Pulmonary artery endothelial cell (primary cell): ENCODE measurements around the gene FASTKD3. TPM values are rescaled to one million over a fixed set of nuclear protein-coding genes. Genes with fewer than 3 reads are reported as not detected.

Experiments
- DNase-seq: peaks from one replicate; pipeline ENCODE4 v3.0.0-alpha.2; 2011; ENCODE audit warnings: low read depth, low spot score
- total RNA-seq: library from RNA; depleted of rRNA; stranded (reverse); fragments of >200 nt; gene quantifications from 2 replicates; pipeline ENCODE4 v1.2.3, GENCODE V29; 2014

Gene FASTKD3
- total RNA-seq, 1 donor from 2014 or later: 12.7 TPM

DNA sequence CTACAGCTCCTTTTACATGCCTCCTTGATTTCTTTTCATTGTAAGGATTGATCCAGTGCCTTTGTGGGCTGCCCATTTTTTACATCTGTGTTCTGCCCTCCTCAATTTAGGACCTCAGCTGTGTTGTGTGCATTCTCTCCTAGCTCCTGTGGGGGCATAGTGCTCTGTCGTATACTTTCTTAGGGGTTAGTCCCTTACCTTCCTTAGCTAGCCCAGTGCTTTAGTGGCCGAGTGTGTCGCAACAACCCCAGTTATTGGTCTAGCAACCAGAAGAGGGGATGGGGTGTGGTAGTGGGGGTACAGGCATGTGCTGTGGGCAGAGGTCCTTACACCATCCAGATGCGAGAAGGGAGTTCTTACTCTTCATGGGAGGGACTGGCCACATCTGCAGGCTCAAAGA, 12.3 kb upstream of the FASTKD3 start:
- no peak for DNase-seq

DNA sequence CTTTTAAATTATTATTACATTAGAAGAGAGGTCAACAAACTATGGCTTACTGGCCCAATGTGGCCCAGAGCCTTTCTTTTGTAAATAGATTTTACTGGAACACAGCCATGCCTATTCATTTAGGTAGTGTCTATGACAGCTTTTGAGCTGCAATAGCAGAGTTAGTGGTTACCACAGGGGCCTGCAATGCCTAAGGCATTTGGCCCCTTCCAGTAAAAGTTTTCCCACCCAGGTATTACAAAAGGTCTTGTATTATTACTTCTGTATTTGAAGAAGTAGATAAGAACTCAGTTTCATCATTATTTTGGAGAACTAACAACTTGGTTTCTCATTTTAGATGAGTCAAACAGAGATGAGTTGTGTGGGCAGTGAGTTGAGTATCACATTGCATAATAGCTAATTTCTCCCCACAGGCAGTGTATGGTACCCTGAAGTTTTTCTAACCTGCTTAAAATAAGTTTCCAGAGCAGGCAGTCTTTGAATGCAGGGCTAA, 9.6 kb upstream of the FASTKD3 start:
- DNase-seq: no peak

DNA sequence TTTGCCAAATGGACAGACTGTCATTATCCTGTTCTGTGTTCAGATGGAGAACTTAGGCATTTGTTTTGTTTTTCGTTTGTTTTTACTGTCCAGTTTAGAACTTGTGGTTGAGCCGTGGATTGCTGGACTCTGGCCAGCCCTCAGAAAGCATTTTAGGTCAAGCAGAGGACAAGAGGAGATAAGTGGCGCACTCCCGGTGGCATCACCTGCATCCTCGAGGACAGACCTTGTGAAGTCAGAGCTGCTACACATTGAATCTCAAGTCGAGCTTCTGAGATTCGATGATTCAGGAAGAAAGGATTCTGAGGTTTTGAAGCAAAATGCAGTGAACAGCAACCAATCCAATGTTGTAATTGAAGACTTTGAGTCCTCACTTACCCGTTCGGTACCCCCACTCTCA, 9.0 kb upstream of the FASTKD3 start:
- DNase-seq: no peak

DNA sequence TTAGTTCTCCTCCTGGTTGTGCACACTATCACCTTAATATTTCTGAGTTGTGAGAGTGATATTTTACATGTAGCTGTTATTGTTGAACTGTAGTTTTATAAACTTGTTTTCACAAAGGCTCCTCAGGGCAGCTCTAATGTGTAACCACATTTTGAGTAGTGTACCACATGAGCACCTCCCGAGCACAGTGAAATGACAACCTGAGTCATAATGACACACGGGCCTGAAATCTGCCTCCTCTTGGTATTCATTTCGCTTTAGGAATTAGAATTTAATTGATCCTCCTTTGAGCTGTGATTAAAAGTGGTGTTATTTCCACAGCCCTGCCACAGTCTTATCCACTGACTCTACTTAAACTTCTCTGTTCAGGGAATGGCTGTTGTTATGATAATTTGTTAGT, 8.0 kb upstream of the FASTKD3 start:
- DNase-seq: no peak

DNA sequence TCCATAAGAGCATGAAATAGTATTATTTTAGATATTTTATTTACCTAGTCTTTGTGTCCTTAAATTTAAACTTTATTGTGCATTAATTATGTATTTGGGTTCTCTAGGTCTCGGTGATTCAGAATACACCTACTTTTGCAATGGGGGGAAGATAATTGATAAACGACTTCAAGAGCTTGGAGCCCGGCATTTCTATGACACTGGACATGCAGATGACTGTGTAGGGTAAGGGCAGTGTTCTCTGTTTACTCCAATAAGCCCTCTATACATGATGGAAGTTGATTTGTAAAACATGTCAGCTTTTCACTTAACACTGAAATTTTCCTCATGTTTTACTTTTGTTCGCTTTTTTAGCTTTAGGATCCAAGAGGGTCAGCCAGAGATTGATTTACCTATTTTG, 6.3 kb upstream of the FASTKD3 start:
- DNase-seq: no peak

DNA sequence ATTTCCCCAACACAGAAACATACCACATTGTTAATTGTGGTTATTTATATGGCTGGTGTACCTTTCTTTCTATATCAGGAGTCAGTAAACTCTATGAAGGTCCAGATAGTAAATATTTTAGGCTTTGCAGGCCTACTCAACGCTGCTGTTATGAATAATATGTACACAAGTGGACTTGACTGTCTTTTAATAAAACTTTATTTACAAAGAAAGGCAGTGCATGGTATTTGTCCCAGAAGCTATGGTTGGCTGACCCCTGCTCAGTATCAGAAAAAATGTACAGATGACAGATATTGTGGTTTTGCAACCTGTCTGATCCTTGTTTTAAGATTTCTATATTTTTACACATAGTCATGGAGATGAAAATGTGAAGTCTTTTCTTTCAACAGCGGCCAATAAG, 5.8 kb upstream of the FASTKD3 start:
- DNase-seq: no peak

DNA sequence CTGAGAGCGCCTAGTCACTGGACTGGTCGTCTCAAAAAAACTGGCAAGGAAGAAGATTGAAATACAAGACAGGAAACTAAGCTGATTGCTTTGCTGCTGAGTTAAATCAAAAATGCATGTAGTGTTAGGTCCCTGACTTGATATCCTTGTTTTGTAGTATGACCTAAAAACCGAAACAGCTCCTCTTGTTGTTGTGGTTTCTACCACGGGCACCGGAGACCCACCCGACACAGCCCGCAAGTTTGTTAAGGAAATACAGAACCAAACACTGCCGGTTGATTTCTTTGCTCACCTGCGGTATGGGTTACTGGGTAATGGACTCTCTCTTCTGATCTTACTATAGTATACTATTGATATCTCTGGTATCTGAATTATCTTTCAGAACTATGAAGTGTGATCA, 4.4 kb upstream of the FASTKD3 start:
- no peak for DNase-seq

DNA sequence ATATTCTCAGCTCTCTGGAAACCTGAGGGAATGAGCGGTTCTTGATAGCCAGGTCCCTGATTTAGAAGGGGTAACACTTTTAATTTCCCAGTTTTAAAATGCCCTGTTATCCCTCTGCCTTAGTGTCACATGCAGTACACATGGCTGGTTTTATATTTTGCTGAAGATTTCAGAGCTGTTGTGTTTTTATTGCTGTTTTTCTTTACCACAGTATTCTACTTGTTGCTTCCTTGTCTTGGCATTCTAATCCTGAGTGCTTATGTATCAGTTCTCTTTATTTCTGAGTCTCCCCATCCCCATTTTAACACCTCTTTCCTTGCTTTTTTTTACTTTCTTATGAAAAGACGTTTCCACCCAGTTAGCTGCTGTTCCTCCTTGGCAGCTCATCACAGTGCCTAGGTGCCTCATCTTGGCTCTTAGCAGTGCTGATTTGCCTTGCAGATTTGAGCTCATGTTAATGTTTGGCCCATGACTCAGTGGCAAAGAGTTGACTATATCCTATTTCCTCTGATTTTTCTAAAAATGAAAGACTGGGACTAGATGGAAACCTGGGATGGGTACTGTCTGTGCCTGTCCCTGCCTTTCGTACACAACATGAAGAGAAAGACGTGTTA, 3.8 kb upstream of the FASTKD3 start:
- DNase-seq: no peak

DNA sequence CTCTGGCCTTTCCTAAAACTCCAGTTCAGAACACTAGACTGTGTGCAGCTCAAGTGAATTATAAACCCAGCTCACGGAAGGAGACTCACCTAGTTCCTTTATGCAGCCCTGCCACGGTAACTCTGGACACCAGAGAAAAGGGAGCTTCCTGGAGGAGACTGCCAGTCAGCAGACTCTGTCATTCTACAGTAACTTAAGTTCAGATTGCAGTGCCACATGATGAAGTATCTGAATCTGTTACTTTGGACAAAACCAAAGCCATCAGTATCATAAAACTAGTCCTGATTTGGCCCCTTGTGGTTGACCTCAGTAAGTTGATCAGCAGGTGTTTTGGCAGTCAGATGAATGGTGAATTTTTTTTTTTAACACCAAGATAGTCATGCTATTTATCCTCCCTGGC, 2.8 kb upstream of the FASTKD3 start:
- DNase-seq: no peak

DNA sequence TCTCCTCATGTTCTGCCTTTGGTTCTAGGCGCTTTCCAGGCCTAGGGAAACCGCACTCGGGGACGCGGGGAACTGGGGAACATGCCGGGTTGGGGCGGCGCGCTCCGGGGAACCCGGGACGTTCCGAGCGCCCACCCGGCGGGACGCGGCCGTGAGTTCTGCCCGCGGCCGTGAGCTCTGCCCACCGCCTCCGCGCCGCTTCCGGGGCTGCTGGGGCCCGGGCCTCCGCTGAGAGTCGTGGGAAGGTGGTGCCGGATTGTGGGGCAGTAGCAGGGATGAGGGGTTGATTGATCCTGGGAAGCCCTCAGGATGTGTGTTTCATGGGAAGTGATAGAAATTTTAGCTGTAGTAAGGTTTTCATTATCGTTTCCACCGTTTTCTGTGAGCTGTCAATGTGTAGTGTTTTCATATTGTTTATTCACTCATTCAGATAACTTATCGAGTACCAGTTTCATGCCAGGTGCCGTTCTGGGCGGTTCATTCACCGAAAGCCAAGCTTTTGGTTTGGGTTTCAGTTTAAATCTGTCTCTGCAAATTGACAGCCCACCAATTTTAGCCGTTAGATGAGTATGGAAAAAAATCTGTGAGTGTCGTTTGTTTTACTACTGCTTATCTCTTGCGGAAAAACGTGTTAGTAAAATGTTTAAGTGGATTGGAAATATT, 774 bp upstream of the FASTKD3 start:
- DNase-seq: no peak

DNA sequence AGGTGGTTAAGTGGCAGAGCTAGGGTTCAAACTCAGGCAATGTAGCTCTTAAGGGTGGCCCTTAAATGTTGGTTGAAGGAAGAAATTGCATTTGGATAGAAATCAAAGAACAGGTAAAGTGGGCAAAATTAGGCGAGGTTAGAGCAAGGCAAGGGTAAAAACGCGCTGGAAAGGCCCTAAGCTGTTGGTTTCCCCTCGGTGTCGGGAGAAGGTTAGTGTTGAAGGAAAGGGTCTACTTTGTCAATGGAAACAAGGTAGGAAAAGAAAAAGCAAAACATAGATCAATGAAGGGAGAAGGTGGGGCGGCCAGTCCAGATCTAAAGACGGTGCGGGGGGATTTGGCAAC, 431 bp downstream of the FASTKD3 start:
- no peak for DNase-seq

DNA sequence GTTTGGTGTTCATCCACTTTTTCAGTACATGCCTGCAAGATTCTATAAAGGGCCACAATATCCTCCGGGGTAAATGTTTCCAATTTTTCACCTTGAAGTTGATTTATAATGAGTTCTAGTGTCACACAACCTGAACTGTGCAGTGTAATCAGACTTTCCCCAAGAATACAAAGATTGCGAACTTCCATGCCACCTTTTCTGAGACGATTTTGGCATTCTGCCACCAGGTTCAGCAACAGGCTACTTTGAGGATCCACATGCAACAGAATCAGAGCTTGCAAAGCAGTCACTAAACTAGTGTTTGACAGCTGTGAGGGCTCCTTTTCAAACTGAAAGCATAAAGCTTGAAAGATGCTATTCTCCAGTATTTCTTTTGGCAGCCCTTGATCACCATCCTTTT, 1.6 kb downstream of the FASTKD3 start:
- DNase-seq: no peak

DNA sequence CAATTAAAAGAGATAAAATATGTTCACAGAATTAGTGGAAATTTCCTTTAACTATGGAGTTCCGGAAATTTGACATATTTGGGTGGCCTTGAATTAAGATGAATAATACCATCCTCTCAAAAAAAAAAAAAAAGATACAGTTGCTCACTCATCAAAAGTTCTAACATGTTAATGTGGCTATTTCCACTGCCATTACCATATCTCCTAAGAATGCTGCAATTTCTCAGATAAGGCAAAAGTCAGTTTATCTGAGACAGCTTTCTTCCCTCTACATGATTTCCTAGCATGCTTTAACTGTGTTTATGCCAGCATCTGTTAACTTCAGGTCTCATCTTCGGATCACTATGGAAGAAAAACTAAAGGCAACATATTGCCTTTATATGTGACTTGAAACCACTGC, 2.6 kb downstream of the FASTKD3 start:
- DNase-seq: no peak

DNA sequence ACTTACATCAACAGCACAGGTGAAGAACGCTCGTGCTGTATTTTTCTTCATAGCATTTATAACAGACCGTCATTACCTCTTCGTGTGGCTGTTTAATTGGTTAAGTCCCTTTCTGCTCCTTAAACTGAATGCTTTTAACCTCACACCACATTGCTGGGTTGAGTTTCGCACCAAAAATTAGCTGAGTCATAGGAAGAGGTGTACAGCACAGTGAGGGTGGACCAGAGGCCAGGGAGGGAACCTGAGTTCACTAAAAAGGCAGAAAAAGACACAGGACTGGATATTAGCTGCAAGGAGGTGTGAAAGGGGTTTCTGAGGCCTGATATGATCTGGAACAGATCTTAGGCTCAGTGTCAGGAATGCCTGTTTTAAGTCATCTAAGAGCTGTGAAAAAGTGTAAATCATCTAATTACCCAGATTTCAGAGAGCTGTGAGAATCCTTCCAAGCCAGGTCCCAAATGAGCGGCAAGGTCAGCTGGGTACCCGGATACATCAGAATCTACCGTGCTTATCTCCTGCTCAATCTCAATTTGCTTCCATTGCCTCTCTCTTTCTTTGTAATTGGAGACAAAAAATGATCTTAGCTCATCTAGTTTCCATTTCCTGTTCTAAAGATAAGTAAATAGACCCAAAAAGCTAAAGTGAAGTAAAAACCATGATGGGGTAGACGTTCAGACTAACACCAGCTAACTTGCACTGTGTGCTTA, 10.8 kb downstream of the FASTKD3 start:
- DNase-seq: no peak

DNA sequence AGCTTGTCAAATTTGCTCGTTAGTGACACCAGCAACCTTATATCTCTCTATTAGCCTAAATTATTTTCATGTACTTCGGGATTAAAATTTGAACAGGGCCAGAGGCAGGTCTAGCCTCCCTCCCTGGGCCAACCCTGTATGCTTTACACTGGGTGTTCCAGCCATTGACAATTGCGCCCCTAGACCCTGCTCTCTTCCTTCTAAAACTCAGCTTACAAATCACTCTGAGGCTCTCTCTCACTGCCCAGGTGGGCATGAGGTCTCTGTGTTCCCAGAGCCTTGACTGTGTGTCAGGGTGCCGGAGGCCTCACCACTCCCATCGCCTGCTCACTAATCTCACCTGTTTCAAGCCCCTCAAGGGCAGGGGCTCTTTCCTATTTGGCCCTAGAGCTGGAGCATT, 11.5 kb downstream of the FASTKD3 start:
- no peak for DNase-seq

DNA sequence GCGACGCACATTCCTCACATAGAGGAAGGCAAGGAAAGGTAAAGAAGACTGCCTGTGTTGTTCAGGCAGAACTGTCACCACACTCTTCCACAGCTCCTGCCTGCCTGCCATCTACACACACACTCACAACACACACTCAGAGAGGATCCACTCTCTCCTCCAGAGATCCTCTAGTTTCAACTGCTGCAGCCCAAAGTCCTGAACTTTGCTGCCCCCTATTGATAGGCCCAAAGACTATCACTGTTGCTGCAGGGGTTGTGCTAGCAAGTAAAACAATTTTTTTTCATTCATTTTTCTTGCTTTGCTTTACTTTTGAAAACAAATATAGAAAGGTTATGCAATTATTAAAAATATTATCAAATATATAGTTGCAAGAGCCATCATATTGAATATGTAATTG, 12.0 kb downstream of the FASTKD3 start:
- DNase-seq: no peak

DNA sequence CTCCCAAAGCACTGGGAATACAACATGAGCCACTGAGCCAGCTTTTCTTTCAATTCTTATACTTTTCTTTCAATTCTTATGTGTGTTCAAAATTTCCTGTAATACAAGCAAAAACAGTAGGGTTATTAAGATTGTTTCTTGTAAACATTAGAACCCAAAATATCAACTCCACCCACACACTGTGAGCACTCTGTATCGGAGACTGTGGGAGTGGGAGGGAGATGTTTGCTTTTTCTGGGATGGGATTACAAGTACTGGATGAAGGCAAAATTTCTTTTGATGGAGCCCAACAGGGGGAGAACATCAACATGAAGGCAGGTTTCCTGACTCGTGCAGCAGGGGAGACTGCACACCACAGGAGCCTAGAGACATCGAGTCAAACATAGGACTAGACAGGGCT, 13.2 kb downstream of the FASTKD3 start:
- no peak for DNase-seq

DNA sequence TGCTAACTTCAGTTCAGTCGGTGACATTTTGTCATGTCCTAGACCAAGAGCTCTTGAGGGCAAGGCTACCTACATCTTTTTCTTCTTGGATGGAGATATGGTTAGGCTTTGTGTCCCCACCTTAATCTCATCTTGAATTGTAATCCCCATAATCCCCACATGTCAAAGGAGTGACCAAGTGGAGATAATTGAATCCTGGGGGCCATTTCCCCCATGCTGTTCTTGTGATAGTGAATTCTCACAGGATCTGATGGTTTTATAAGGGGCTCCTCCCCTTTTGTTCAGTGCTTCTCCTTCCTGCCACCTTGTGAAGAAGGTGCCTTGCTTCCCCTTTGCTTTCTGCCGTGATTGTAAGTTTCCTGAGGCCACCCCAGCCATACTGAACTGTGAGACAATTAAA, 15.8 kb downstream of the FASTKD3 start:
- no peak for DNase-seq

DNA sequence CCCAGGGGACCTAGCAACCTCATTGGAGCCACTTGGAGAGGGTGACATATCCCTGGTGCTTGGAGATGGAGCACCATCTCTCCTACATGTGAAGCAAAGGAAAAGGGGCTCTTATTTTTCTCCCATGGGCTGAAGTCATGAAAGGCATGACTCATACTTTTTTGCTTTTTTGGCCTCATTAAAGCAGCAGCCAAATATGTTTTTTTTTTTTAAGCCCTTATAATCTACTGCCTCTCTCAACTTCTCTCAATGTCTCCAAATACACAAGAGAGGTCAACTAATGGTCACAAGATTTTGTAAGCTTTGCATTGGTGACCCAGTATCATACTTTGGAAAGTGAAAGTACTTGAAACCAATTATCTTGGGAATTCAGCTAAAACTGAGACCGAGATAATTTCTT, 16.3 kb downstream of the FASTKD3 start:
- DNase-seq: no peak

DNA sequence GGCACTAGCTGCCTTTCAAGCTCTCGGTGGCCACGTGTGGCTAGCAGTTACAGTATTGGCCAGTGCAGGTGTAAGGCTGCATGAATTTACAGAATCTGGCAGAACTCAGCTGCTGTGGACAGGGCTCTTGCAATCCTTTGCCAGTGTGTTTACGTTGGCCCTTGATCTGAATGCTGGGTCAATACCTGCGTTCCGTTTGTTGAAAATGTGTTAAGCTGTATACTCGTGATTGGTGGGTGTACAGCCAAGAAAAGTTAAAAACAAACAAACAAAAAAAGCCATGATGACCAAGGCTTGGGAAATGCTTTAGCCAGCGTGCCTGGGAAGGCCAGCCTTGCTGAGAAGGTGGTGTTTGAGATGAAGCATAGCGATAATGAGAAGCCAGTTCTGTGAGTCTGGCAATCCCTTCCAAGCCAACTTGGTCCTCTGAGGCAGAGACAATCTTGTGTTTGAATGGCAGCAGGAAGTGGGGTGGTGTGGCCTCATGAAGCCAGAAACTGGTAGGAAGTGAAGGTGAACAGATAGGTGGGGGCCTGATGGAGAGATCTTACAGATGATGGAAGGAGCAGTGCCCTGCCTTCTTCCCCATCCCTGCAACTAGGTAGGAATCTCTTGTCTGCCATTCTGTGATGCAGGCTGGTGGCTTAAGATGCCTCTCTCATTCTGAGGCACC, 17.1 kb downstream of the FASTKD3 start:
- DNase-seq: no peak

DNA sequence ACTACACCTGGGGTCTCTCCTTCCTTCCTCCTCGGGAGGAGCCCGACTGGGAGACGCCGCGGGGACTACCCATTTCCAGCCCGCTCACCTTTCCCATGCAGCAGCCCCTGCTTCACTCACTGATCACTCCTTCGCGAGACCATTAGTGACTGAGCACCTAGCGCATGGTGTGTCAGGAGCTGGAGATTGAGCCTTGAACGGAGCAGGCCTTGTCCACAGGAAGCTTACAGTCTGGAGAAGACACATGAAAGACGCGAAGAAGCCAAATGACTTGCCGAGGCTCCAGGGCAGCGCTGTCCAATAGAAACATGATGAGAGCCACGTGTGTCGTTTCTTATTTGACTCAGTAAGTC, 17.6 kb downstream of the FASTKD3 start:
- no peak for DNase-seq

DNA sequence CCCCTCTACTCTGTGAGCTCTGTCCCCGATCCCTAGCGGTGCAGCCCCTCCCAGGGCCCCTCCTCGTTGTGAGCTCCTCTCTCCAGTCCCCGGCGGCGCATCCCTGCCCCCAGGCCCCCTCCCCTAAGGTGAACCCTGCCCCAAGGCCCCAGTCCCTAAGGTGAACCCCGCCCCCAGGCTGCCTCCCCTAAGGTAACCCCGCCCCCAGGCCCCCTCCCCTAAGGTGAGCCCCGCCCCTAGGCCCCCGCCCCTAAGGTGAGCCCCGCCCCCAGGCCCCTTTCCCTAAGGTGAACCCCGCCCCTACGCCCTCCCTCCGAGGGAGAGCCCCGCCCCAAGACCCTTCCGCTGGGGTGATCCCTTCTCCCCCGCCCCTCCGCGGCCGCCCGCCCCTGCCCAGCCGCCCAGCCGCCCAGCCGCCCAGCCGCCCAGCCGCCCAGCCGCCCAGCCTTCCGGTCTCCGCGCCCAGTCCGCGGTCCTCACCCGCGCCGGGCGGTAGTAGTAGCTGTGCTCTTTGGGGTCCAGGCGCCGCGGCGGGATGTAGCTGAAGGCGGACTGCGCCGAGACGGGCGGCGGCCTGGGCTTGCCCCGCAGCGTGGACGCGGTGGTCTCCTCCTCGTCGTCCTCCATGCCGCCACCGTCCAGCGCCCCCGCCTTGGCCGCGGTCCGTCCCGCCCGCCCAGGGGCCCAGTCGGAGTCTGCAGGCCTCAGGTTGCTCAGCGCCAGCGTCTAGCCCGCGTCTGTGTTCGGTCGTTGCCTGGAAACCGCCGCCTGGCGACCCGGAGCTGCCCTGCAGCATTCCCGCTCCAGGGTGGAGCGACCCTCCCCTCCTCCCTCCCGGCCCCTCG, 18.2 kb downstream of the FASTKD3 start, which contains the start of gene CFAP90:
CFAP90 (minus strand) TSS at position 739 of the 845 bp plus-strand sequence; CDS start at position 627, 112 bp downstream.
- DNase-seq: no peak
